ENCODE measurements around the gene TDRD7.

GRCh38 chr9:97364769-97365490, 47.0 kb upstream of the TDRD7 start:
- TF ChIP-seq POLR2A (IDR thresholded peaks at IDR 0.05), result no peak
- no peak for TF ChIP-seq POLR2AphosphoS5 (IDR thresholded peaks at IDR 0.05)

Measured in prostate gland (tissue), 1 donor.